SK-N-MC (cell line): Measurements from ENCODE around the gene ACBD3.

ENCODE experiments used
- DNase-seq: peaks from one replicate; pipeline ENCODE4 v3.0.0-alpha.2; 2011; ENCODE audit warnings: low read depth, low spot score
- H3K27ac ChIP-seq: fragments of 200-600 bp; sonication (generic); 2 replicates; pipeline ENCODE4 v1.5.1; 2016; ENCODE audit warnings: mixed run types
- H3K36me3 ChIP-seq: fragments of 200-600 bp; sonication (generic); 2 replicates; pipeline ENCODE4 v1.6.1; 2017; ENCODE audit warnings: antibody characterized with exemption, low read length, mixed read lengths; ENCODE audit not compliant: insufficient read depth
- H3K4me3 ChIP-seq: fragments of 200-600 bp; sonication (generic); 2 replicates; pipeline ENCODE4 v1.5.1; 2016
- H3K9ac ChIP-seq: fragments of 200-600 bp; sonication (generic); 2 replicates; pipeline ENCODE4 v1.8.0; 2017; ENCODE audit warnings: mixed run types, mixed read lengths; ENCODE audit not compliant: insufficient read length
- H3K9me3 ChIP-seq: fragments of 200-600 bp; sonication (generic); 2 replicates; pipeline ENCODE4 v1.6.1; 2017; ENCODE audit warnings: low read depth, mild to moderate bottlenecking, antibody characterized with exemption, low read length, moderate library complexity, mixed read lengths
- EZH2 ChIP-seq: fragments of 200-600 bp; sonication (generic); IDR thresholded peaks from one replicate; pipeline ENCODE4 v1.6.1; 2017; ENCODE audit warnings: antibody characterized with exemption
- FOXP2 ChIP-seq: optimal IDR thresholded peaks from 2 replicates; pipeline ENCODE3; 2011; ENCODE audit warnings: mild to moderate bottlenecking, moderate library complexity; ENCODE audit not compliant: insufficient read depth; ENCODE audit errors: extremely low read length, control extremely low read depth
- POLR2AphosphoS5 ChIP-seq: IDR thresholded peaks from 2 replicates; pipeline ENCODE4 v1.6.1; 2012; ENCODE audit warnings: mild to moderate bottlenecking, low read depth, low read length, borderline replicate concordance

The ACBD3 gene

GRCh38 chr1:226095286-226095685, 91.3 kb downstream of the ACBD3 start:
- Histone ChIP-seq H3K9me3 (no peaks in the 10 kb centered on the region), H3K36me3 (no peaks in the 10 kb centered on the region), H3K27ac (no peak overlapping the region), H3K4me3 (no peak overlapping the region), H3K9ac (no peak overlapping the region)
- TF ChIP-seq EZH2 (no peak), POLR2AphosphoS5 (no peak), FOXP2 (no peak)
- no peak for DNase-seq
